Cardiac septum (tissue), 1 donor: ENCODE data around the gene SMCO2. TPM values are rescaled to one million over a fixed set of nuclear protein-coding genes. Genes with fewer than 3 reads are reported as not detected.
A peak's percentile ranks its signal among the peaks of the same experiment; 100 is the strongest.

ENCODE experiments used
- DNase-seq: peaks from one replicate; pipeline ENCODE4 v3.0.0-alpha.2; 2020; ENCODE audit warnings: low spot score
- intact Hi-C: fragments of 100-400 bp; cut with DNase I; formaldehyde crosslinking; loops from one replicate; pipeline ENCODE4 v1.14.0; 2022
- total RNA-seq: library from RNA; stranded (reverse); fragmentation: NEBNext Ultra II Directional; extraction: Animal tissue kit (Norgen Biotek cat#: 25700); gene quantifications from one replicate; pipeline ENCODE4 v1.2.1, GENCODE V29; 2021
- donor health status: DM: no; HTN: no; CAD: no.

Gene SMCO2
- total RNA-seq, 1 donor from 2014 or later = 0.38 TPM

DNA sequence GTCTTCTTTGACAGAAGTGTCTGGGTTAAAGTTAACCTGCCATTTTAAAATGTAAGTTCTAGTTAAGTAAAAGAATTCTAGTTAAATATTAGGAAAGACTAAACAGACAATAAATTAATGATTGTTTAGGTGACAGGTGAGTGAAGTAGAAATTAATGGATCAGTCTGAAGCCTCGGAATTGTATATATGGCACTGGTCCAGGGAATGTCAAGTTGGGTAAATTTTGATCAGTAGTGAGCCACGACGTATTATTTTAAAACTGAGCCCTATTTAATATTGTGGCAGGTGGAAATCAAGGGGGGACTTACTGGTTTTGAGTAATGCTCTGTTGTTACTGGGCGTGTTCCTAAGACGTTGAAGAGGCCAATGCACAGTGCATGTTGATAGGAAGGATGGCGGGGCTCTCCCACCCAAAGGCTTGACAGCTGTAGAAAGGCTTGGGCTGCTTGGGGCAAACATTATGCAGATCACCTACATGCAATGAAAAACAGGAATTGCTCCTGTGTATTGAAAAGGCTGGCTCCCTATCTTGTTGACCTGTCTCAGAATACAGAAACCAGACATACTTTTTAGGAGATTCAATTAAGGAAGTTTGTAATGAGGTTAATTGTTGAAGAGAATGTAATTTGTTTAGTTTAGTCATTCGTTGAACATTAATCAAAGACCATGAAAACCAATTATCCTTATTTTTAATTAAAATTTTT lies 71.6 kb downstream of the SMCO2 start:
- DNase-seq = no peak
- intact Hi-C loops = no loop called here

DNA sequence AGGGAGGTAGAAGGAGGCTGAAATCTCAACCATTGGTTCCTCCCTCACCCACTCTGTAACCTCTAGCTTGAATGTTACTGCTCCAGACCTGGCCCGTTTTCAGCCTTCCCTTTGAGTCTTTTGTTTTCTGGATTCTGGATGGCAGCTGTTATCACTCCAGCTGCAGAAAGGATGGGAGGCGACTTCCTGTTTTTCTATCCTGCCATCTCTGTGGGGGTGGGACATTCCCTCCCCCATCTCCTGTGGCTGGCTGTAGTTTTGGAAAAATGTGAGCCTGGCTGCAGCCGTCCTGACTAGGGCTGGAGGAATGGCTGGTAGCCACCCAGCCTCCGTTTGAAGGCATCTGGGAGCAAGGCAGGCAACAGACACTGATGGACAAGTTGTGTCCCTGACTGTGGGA lies 74.5 kb downstream of the SMCO2 start:
- no peak for DNase-seq
- intact Hi-C loops = loop anchor here (5.0 to 10.0 kb wide), 3 partner anchors 54 to 84 kb away; no protein-coding TSS in a partner anchor

DNA sequence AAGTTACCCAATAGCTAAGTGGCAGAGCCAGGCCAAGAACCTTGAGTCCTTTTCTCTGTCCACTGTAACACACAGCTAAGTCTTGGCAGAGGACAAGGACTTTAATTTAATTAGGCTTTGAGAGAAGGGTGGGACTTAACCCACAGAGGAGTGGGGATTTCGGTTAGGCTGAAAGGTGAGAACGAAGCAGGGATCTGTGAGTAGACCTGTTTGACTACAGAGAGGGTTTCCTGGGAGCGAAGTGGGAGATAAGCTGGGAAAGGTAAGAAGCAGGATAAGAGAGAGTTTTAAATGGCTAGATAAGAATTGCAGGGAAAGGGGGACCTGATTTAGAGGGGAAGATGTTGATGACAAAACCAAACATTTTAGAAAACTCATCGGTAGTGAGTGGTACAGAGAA lies 75.4 kb downstream of the SMCO2 start:
- no peak for DNase-seq
- intact Hi-C loops = loop anchor here (5.0 to 10.0 kb wide), 3 partner anchors 53 to 85 kb away; no protein-coding TSS in a partner anchor

DNA sequence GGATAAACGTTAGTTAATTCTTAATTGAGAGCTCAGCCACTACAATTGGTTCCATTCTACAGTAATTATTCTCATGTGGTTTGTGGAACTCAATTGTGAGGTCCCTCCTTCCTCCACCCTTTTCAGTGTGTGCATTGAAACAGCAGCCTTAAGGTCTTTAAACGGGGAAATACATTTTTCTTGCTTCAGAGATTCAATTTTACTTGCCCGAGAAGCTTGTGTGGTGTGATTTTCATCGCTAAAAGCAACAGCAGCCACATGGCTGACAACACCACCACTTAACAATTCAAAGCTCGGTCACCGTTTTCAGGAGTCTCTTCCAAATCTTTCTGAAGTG lies 76.7 kb downstream of the SMCO2 start:
- intact Hi-C loops = loop anchor here (5.0 to 10.0 kb wide), 3 partner anchors 52 to 86 kb away; no protein-coding TSS in a partner anchor
- no peak for DNase-seq

DNA sequence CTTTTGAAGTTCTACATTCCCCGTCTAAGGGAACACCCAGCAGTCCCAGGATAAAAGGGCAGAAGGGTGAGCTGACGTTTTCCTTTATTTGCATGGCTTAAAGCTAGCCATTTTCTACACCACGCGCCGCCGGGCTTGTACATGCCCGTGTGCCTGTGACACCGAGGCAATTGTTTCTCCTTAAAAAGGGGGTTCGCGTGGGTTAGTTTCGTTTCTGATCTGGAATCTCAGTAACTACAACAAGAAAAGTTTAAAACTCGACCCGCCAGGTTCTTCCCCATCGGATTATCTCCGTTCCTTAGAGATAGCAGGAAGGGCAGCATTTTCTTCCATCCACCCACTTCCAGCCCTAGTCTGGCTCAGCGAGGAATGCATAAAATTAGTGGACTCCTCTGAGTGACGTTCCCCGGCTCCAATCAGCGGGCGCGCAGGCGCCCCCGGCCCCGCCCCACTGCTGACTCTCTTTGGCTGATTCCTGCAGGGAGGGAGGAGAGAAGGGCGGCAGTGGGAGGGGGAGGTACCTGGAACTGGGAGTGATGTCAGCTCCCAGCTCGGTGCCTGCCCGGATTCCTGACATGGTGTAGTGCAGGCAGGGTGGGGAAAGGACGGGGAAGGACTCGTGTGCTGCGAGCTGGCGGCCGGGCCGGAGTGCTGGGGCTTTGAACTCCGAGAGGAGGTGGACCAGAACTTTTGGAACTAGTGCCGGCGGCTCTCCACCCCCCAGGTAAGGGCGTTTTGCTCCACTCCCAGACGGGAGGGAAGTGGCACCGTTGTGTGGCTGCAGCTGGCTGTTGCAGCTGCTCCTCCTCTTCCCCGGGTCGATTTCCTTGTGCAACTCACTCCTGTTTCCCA lies 77.3 kb downstream of the SMCO2 start, which contains the start of gene PPFIBP1:
TSS of gene PPFIBP1 (plus strand) at position 565 of the 852 bp plus-strand sequence. CDS start 109,191 bp downstream, outside the sequence.
- intact Hi-C loops = loop anchor here (2.0 to 10.0 kb wide), 5 partner anchors 27 to 111 kb away; no protein-coding TSS in a partner anchor
- peak; percentile 100 for DNase-seq

DNA sequence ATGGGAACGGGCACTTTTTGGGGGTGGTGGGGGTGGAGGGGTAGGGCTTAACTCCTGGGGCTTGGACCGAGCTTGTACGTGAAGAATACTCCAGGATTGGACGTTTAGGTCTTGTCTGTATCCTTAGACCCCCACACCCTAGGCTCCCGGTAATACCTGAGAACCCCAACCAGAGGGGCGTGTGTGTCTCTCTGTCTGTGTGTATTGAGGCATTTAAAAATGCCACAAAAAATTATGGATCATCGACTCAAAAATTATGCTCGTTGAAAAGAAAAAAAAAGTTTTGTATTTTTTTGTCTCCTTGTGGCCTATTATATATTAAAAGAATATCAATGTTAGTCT lies 77.9 kb downstream of the SMCO2 start:
- intact Hi-C loops = loop anchor here (2.0 to 10.0 kb wide), 5 partner anchors 26 to 110 kb away; no protein-coding TSS in a partner anchor
- no peak for DNase-seq

DNA sequence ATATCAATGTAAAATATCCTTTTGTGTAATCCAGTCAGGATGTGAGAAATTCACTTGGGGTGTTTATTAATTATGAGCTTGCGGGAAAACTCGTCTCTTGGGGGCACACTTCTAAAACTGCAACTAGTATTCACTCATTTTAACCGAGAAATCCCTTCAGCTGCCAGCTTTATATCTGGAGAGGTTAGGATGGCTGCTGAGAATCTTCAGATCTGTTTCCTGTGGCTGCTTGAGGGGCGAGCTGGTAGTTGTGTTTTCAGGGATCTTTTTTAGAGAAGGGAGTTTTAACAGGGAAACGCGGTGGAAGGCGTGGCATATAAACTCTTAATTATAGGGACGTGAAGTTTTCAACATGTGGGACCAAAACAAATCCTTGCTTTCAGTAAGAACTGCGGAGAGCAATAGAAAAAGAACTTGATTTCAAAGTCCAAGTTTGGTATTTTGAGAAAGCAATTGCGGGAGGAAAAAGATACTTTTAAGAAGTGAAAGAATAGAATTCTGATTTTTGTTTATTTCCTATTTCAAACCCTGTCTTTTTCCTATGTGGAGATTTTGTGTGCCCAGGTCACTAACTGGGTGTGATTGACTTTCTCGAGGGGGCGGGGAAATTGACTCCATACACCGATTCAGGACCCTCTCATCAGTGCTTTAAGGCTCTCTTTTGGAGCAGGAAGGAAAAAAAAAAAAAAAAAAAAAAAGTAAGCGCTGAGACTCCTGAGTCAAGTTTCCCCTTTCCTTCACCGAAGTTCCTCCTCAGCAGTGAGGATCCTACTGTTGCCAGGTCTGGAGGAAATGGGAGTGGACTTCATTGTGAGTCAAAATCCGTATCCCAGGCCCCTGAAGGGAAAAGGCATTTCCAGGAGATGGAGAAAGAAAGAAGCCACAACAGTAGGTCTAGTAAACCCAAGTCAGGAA lies 78.6 kb downstream of the SMCO2 start:
- intact Hi-C loops = loop anchor here (2.0 to 10.0 kb wide), 5 partner anchors 26 to 110 kb away; no protein-coding TSS in a partner anchor
- no peak for DNase-seq

DNA sequence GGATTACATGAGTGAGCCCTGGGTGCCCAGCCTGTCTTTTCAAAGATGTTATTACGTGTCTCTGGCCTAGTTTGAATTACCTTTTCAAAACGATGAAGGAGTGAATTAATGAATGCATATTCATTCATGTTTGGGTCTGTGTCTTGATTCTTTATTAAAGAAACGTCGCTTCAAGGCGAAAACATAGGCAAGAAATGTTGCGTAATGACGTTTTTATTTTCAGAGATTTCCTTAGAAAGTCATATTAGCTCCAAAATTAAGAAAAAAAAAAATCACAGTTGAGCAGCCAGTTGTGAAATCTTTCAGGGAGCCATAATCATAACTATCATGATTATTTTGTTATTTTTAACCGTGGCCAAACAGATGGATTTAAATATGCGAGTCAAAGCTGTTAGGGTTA lies 81.0 kb downstream of the SMCO2 start:
- no peak for DNase-seq
- intact Hi-C loops = loop anchor here (10.0 kb wide), 1 partner anchor 47 kb away; no protein-coding TSS in a partner anchor

DNA sequence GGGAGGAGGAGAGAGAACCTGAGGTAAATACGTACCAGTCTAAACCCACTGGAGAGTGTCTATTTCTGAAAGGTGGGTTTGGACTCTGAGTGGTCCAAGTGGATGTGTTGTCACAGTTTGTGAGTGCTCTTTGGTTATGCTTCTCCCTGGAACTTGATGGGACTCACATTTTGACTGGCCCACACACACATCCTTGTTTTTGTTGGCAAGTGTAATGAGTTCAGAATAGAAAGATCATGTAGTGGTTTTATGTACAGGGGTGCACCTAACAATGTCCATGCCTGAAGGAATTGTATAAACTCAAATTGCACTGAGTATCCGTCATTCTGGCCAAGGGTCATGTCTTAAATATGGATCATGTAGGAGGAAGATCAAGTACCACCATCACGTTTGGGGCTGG lies 82.3 kb downstream of the SMCO2 start:
- intact Hi-C loops = loop anchor here (10.0 kb wide), 1 partner anchor 46 kb away; no protein-coding TSS in a partner anchor
- no peak for DNase-seq

DNA sequence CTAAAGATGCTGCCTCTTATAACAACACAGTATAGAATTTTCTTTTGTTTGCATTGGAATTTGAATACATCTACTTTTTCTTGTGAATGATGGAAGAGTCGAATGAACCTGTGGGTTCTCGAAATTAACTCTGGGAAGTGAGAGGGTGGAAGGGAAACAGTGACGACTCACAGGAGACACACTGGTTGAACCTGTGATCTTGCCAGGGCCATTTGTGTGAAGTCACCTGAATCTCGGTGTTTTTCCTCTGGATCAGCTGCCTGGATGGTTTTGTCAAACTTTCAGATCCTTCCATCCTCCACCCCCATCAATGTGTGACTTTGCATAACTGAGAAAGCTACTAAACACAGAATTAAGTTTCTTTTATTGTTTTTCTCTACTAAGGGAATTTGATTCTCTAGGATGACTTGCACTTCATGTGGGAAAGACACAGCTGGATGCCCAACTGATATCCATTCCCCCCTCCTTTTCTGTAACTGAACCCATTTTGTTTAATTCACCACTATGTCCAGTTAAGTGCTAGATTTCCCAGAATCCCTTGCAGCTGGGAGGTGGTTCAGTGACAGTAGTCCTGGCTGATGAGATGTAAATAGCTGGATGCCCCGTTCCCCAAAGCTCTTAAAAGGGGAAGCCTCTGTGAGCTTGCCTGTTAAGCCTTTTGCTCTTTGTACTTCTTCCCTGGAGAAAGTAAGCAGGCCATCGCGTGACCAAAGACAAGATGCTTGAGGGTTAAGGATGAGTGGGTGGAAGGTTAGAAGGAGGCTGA lies 83.8 kb downstream of the SMCO2 start:
- no peak for DNase-seq
- intact Hi-C loops = no loop called here

DNA sequence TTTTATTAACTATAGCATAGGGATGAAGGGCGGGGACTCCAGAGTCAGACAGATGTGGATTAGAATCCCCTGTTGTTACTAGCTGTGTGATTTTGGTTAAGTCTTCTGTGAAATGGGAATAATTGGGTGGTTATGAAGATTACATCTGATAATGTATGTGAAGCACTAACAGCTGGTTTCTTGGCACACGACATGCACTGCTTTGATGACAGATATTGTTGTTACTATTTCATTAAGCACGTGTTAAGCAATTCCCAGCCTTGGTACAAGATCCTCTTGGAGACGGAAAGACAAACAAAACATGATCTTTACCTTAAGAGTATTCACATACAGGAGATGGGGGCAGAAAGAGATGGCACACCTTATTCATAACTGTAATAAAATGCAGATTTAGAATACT lies 85.4 kb downstream of the SMCO2 start:
- no peak for DNase-seq
- intact Hi-C loops = no loop called here

DNA sequence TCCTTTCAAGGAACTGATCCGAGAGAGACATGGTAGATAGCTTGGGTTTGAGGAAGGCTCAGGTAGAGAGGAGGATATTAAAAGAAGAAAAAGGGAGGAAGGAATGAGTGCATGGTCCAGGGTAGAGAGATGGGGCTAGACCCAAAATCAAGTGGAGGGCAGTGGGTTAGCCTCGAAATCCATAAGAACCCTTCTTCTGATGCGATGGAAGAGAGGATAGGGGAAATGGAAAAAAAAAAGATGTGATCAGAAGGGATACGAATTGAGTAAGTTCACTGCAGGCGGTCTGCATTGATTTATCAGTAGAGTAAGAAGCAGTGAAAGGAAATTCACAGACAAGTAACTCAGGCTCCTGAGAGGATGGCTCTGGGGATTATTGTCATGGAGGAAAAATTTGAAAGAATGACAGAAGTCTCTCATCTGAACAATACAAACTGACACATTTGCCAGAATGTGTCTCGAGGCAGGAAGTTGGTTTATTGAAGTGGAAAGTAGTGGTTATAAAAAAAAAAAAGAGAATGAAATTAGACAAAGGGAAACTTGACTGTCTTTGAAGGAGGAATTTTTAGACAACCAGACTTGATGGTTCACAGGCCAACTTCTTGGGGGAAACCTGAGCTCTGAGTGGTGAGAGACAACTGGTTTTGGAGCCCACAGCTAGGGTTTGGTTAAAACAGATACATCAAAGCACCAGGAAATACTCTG lies 87.7 kb downstream of the SMCO2 start:
- no peak for DNase-seq
- intact Hi-C loops = no loop called here

DNA sequence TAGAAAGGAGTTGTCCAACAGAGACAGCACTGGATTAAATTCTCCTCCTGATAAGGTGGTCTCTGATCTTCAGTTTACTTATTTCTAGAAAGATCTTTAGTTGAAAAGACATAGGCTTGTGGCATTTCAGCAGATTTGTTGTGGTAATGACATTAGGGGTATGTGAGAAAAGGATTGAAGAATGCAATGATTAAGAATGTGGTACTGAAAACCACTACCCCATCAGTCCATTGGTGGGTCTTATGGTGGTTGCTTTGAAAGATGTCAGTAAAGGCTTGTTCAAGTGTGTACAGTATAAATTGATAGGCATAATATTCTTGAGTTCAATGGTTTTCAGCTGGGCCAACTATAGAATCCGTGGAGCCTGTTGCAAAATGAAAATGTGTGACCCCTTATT lies 88.2 kb downstream of the SMCO2 start:
- no peak for DNase-seq
- intact Hi-C loops = no loop called here

DNA sequence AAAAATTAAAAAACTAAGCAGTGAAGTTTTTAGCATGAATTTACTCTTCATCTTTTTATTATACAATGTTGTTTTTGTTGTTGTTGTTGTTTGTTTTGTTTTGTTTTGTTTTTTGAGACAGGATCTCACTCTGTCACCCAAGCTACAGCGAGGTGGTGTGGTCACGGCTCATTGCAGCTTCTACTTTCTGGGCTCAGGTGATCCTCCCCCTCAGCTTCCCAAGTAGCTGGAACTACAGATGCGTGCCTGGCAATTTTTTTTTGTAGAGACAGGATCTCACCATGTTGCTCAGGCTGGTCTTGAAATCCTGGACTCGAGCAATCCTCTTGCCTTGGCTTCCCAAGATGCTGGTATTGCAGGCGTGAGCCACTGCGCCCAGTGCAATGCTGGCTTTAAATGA lies 88.8 kb downstream of the SMCO2 start:
- intact Hi-C loops = no loop called here

DNA sequence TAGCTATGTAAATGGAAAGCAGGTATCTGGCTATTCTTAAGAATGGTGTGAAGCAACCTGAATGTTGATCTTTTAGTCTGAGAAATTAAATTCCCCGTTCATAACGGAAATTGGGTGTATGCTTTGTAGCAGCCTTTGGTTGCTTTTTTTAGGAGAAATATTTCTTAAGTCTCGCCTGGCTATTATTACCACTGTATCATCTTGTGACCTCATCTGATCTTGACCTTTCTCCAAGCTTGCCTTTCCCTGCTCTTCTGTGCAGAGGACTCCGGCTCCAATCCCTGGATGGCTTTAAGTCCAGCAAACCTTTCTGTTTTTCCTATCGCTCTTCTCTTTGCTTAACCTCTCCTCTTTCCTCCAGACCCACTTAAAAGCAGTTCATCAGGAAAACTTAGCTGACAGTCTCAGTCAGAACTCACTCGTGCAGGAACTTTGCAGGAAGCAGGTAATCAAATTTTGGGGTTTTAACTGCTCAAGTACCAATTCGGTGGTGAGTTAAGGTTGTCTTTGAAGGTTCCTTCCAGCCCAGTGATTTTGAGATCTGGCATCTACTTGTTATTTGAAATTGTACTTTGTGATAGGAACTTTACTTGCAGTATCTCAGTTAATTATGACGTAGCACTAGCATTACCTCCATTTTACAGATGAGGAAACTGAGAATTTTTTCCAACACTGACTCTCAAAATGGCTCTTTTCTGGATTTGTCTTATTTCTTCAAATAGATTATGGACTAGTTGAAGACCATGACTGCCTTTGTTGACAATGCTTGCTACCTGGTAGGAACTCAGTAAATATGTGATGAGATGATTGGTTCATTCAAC lies 91.5 kb downstream of the SMCO2 start:
- DNase-seq = no peak
- intact Hi-C loops = no loop called here

More for the DNA sequence above, 88.8 kb downstream of the SMCO2 start:
- DNase-seq = no peak

DNA sequence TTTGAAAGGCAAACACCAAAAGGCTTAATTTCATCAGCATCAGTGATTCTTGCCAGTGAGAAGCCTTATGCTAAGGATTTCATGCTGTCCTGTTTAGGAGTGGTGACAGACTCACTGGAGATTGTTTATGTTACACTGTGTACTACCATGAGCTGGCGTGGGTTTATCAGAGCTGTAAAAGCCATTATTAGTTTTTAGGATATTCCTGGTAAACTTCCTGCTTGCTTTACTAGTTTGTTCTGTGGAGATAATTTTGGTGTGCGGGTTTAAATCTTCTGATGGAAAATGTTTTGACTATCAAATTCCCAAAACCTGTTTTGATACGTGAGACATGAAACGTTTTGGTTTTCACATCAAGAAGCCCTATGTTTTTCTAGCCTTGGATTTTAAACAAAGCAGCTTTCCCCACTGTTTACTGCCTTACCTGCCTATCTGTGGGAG lies 92.7 kb downstream of the SMCO2 start:
- intact Hi-C loops = no loop called here
- DNase-seq = no peak

DNA sequence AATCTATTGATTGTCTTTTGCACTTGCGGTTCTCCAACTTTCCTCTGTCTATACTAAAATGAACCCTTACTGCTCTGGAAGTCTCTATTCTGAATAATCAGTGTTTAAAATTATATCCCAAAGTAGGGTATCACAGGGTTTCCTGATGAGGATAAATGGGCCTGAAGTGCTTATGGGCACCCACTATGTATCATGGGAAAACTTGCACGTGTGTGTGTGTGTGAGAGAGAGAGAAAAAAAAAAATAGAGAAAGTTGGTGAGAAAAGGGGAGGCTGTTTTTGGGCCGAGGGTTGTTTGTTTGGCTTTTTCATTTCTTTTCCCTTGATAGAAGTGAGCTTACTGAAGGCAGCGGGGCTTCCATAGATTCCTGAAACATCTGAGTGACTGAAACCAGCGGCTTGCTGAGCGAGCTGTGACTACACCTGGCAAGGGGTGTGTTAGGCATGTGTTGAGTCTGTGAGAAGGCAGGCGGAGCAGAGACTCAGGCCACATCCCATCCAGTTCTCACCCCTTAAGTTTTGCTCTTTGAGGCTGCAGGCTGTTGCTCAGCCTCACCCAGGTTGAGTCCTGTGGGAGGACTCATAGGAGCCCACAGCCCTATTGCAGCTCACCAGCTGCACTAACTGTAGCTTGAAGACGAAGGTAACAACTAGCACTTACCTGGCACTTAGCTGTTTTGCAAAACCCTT lies 94.6 kb downstream of the SMCO2 start:
- intact Hi-C loops = no loop called here
- no peak for DNase-seq
